GM13977 (cell line): ENCODE measurements around the gene USHBP1.
A peak's percentile ranks its signal among the peaks of the same experiment; 100 is the strongest.

Experiments used
- DNase-seq: peaks from one replicate; pipeline ENCODE4 v3.0.0; 2012; ENCODE audit warnings: low spot score
- in situ Hi-C: fragments of 300-500 bp; cut with MboI; formaldehyde crosslinking; loops from one replicate; pipeline ENCODE4 v1.12.0; 2022; ENCODE audit warnings: low sequenced_read_pairs, low pct_unique_long_range_greater_than_20kb, mixed read lengths, inconsistent platforms; ENCODE audit not compliant: unreplicated experiment
- TF ChIP-seq, protein P1 (sequence below): IDR thresholded peaks from 2 replicates; pipeline ENCODE4 v1.5.1; 2012; ENCODE audit warnings: mild to moderate bottlenecking, control low read depth; ENCODE audit not compliant: insufficient read depth; ENCODE audit errors: extremely low read depth, missing control alignments

Gene USHBP1

GRCh38 chr19:17294051-17294891, 29.7 kb upstream of the USHBP1 start:
- TF ChIP-seq, protein P1, sequence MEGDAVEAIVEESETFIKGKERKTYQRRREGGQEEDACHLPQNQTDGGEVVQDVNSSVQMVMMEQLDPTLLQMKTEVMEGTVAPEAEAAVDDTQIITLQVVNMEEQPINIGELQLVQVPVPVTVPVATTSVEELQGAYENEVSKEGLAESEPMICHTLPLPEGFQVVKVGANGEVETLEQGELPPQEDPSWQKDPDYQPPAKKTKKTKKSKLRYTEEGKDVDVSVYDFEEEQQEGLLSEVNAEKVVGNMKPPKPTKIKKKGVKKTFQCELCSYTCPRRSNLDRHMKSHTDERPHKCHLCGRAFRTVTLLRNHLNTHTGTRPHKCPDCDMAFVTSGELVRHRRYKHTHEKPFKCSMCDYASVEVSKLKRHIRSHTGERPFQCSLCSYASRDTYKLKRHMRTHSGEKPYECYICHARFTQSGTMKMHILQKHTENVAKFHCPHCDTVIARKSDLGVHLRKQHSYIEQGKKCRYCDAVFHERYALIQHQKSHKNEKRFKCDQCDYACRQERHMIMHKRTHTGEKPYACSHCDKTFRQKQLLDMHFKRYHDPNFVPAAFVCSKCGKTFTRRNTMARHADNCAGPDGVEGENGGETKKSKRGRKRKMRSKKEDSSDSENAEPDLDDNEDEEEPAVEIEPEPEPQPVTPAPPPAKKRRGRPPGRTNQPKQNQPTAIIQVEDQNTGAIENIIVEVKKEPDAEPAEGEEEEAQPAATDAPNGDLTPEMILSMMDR: no peak
- peak; percentile 53 for DNase-seq
- in situ Hi-C loops: no loop called here

- TF ChIP-seq, protein P1: no peak
- no peak for DNase-seq
- in situ Hi-C loops: no loop called here
Observed at GRCh38 chr19:17293605-17294004, 29.1 kb upstream of the USHBP1 start.

- TF ChIP-seq, protein P1: peak; percentile 84
- in situ Hi-C loops: no loop called here
- peak; percentile 98 for DNase-seq
Observed at GRCh38 chr19:17292301-17293074, 27.9 kb upstream of the USHBP1 start.

DNA sequence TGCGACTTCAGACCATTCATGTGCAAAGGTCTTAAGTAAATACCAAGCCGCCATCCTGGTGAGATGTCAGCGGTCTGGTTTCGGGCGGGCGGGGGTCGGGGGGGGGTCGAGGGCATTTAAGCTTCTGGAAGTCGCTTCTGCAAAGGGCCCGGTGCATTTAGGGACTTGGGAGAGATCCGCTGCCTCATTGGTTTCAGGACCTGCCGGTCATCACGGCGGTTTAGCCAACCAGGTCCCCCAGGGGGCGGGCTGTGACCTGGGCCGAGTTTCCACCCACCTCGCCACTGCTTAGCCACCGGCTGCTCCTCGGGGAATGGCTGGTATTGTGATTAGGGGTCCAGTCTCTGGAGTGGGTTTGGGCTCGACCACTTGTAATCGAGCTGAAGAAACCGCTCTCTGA, 24.9 kb upstream of the USHBP1 start:
- TF ChIP-seq, protein P1: no peak
- in situ Hi-C loops: no loop called here
- DNase-seq: peak; percentile 91

- TF ChIP-seq, protein P1: no peak
- in situ Hi-C loops: no loop called here
- DNase-seq: no peak
Observed at GRCh38 chr19:17286752-17287151, 22.2 kb upstream of the USHBP1 start.

- in situ Hi-C loops: no loop called here
- DNase-seq: no peak
Observed at GRCh38 chr19:17286263-17286662, 21.7 kb upstream of the USHBP1 start.

More at GRCh38 chr19:17286263-17286662, 21.7 kb upstream of the USHBP1 start:
- TF ChIP-seq, protein P1: no peak
